ENCODE data around the gene SLC6A18.
"Not testable (repeated sequence)": the region's sequence is repeated elsewhere in the genome, so short reads cannot be mapped to it uniquely, and the experiment has no call there.

The SLC6A18 gene

DNA sequence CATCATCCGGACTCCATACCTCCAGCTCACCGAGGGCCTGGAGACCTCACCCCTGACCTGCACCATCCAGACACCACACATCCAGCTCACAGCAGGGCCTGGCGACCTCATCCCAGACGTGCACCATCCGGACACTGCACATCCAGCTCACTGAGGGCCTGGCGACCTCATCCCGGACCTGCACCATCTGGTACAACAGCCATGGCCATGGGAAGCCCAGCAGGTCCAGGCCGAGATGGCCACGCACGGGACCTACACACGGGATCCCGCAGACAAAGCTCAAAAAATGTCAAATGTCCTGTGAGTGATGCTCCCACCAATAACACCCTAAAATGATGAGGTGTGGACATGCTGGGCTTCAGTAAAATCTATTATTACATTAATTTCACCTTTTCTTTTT is 60.0 kb downstream of the SLC6A18 start:
- H3K9me3 ChIP-seq = peaks cover 12% of the 10 kb centered on the region

DNA sequence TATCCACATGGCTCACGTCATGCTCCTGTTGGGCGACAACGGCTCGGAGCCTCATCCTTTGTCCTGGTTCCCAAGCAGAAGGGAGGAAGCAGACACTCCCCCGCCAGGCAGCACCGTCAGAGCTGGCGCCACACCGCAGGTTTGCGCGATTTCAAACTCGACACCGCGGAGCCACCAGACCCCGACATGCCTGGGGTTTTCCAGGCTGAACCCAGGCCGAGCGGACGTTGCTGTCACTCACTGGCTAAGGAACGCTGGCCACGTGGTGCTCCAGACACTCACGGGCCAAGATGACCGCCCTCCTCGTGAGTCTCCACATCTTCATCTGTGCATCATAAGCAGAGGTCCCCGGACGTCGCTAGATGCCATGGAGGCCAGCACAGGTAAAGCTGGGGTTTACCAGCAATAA is 60.7 kb downstream of the SLC6A18 start:
- H3K9me3 ChIP-seq = peaks cover 12% of the 10 kb centered on the region
- no peak overlapping the region for H3K27ac ChIP-seq
- no peak overlapping the region for H3K4me3 ChIP-seq
- H3K4me2 ChIP-seq = no peak overlapping the region
- H3K27me3 ChIP-seq = no peaks in the 10 kb centered on the region
- H4K20me1 ChIP-seq = peaks cover 100% of the 10 kb centered on the region
- no peak for TF ChIP-seq Cebpa-rat (IDR thresholded peaks at IDR 0.05)
- no peaks in the 10 kb centered on the region for H3K4me1 ChIP-seq
- peaks cover 98% of the 10 kb centered on the region for H3K36me3 ChIP-seq
- no peak overlapping the region for H3K9ac ChIP-seq

More for the DNA sequence above, 60.0 kb downstream of the SLC6A18 start:
- peaks cover 100% of the 10 kb centered on the region for H4K20me1 ChIP-seq
- H3K36me3 ChIP-seq = peaks cover 98% of the 10 kb centered on the region
- no peaks in the 10 kb centered on the region for H3K4me1 ChIP-seq
- no peaks in the 10 kb centered on the region for H3K27me3 ChIP-seq
- no peak overlapping the region for H3K4me3 ChIP-seq
- no peak for TF ChIP-seq Cebpa-rat (IDR thresholded peaks at IDR 0.05)
- H3K27ac ChIP-seq = no peak overlapping the region
- no peak overlapping the region for H3K9ac ChIP-seq
- no peak overlapping the region for H3K4me2 ChIP-seq

DNA sequence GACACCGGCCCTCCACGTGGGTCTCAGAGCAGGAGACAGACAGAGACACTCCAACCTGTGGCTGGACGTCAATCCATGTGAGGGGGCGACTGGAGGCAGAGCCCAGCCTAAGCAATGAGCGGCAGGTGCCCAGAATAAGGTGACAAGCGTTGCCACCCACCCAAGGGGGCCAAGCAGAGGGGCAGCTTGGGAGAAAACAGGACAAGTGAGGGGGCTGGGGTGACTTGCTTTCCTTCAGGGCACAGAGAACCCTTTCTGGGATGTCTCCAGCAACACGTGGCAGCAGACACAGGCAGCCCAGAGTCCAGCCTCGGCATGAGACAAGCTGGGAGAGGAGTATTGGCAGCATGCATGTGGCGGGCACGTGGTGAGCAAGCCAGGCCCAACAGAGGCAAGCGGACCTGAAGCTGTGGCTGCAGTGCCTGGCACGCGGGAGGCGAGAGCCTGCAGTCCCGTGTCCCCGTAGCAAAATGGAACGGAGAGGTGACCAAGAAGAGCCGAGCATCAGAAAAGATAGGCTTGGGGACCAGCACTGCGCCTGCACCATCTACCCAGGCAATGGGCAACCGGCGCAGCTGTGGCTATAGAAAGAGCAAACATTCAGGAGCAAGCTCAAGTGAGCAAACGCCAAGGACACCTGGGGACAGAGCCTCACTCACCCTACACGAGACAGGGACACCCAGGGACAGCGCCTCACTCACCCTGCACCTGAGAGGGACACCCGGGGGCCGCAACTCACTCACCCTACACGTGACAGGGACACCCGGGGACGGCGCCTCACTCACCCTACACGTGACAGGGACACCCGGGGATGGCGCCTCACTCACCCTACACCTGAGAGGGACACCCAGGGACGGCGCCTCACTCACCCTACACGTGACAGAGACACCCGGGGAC is 63.5 kb downstream of the SLC6A18 start:
- Histone ChIP-seq H4K20me1 (peaks cover 100% of the 10 kb centered on the region), H3K9ac (no peak overlapping the region), H3K4me3 (no peak overlapping the region), H3K4me2 (no peak overlapping the region), H3K4me1 (peaks cover 24% of the 10 kb centered on the region), H3K27me3 (no peaks in the 10 kb centered on the region), H3K27ac (no peak overlapping the region), H3K36me3 (peaks cover 91% of the 10 kb centered on the region), H3K9me3 (peaks cover 12% of the 10 kb centered on the region)
- TF ChIP-seq Cebpa-rat (IDR thresholded peaks at IDR 0.05) = no peak

DNA sequence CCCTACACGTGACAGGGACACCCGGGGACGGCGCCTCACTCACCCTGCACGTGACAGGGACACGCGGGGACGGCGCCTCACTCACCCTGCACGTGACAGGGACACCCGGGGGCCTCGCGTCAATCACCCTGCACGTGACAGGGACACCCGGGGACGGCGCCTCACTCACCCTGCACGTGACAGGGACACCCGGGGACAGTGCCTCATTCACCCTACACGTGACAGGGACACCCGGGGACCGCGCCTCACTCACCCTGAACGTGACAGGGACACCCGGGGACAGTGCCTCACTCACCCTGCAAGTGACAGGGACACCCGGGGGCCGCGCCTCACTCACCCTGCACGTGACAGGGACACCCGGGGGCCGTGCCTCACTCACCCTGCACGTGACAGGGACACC is 64.4 kb downstream of the SLC6A18 start:
- H3K4me2 ChIP-seq, H3K27ac ChIP-seq, H3K27me3 ChIP-seq, H3K4me3 ChIP-seq, H3K9ac ChIP-seq: not testable (repeated sequence)
- peaks cover 33% of the 10 kb centered on the region for H3K4me1 ChIP-seq
- H4K20me1 ChIP-seq = peaks cover 95% of the 10 kb centered on the region
- peaks cover 12% of the 10 kb centered on the region for H3K9me3 ChIP-seq
- H3K36me3 ChIP-seq = peaks cover 84% of the 10 kb centered on the region

DNA sequence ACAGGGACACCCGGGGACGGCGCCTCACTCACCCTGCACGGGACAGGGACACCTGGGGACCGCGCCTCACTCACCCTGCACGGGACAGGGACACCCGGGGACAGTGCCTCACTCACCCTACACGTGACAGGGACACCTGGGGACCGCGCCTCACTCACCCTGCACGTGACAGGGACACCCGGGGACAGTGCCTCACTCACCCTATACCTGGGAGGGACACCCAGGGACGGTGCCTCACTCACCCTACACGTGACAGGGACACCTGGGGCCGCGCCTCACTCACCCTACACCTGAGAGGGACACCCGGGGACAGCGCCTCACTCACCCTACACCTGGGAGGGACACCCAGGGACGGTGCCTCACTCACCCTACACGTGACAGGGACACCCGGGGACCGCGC is 65.8 kb downstream of the SLC6A18 start:
- not testable (repeated sequence) for H3K4me2 ChIP-seq, H3K9ac ChIP-seq, H3K4me3 ChIP-seq, H3K27me3 ChIP-seq, H3K27ac ChIP-seq
- peaks cover 70% of the 10 kb centered on the region for H3K36me3 ChIP-seq
- peaks cover 41% of the 10 kb centered on the region for H3K4me1 ChIP-seq
- peaks cover 81% of the 10 kb centered on the region for H4K20me1 ChIP-seq
- H3K9me3 ChIP-seq = peaks cover 12% of the 10 kb centered on the region

DNA sequence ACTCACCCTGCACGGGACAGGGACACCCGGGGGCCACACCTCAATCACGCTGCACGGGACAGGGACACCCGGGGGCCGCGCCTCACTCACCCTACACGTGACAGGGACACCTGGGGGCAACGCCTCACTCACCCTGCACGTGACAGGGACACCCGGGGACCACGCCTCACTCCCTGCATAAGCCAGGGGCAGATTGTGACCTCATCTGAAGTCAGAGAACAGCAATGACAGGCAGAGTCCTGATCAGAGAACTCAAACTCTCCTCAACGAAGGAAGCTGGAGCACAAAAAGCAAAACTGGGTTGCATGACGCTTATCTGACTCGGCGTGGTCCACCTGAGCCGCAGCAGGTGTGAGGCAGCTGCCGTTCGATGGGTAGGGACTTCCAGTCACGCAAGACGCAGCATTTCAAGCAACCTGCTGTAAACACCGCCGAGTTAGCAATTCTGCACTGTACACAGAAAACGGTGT is 66.5 kb downstream of the SLC6A18 start:
- Histone ChIP-seq H3K4me2 (peak overlapping the region; percentile 100), H3K9me3 (peaks cover 12% of the 10 kb centered on the region), H3K27ac (peak overlapping the region; percentile 89; the same call in 1 of the 2 replicates), H3K4me1 (peaks cover 48% of the 10 kb centered on the region), H3K27me3 (no peaks in the 10 kb centered on the region), H3K4me3 (peak overlapping the region; percentile 74), H4K20me1 (peaks cover 74% of the 10 kb centered on the region), H3K9ac (peak overlapping the region; percentile 88; the same call in 1 of the 2 replicates), H3K36me3 (peaks cover 64% of the 10 kb centered on the region)
- no peak for TF ChIP-seq Cebpa-rat (IDR thresholded peaks at IDR 0.05)

DNA sequence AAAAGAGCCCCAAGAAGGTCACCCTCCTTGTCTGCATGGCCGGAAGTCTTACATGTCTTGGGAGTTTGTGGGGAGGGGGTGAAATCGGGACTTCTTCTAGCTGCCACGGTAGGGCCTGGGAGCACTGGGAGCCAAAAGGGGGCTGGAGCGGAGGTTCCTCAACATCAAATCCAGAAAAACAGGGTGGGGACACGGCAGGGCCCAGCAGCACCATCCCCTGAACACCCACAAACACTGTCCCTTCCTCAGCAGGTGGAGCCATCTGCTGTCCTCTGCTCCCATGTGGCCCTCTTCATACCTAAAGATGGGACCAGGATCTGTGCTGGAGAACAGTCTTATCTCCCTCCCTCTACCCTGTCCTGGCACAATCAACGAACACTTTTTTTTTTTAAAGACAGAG is 67.0 kb downstream of the SLC6A18 start:
- H3K9me3 ChIP-seq = peaks cover 12% of the 10 kb centered on the region
- peak overlapping the region; percentile 100 for H3K4me2 ChIP-seq
- peak overlapping the region; percentile 89; the same call in 1 of the 2 replicates for H3K27ac ChIP-seq
- no peaks in the 10 kb centered on the region for H3K27me3 ChIP-seq
- TF ChIP-seq Cebpa-rat (IDR thresholded peaks at IDR 0.05) = no peak
- H3K4me1 ChIP-seq = peaks cover 53% of the 10 kb centered on the region
- H3K9ac ChIP-seq = peak overlapping the region; percentile 88
- H4K20me1 ChIP-seq = peaks cover 69% of the 10 kb centered on the region
- H3K36me3 ChIP-seq = peaks cover 59% of the 10 kb centered on the region
- H3K4me3 ChIP-seq = peak overlapping the region; percentile 74

DNA sequence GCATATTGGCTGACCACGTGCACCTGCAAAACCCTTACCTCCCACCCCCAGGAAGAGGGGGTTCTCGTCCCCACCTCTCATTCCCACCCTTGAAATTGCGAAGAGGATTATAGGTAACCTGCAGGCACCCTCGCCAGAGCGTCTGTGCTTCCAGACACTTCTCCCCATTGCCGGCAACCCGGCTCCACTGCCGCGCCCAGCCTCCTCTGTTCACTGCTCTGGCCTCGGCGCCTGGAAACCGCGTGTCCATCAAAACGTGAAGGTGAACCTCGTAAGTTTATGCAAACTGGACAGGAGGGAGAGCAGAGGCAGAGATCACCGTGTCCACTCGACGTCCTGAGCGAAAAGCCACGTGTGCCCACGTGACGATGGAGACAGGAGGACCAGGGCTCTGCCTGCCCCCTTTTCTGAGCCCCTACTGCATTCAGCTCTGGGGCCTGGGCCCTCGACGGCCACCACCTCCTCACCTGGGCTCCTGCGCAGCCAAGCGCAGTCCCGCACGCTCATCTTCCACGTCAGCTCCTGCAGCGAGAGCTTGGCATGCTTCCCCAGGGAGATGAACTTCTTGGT is 67.8 kb downstream of the SLC6A18 start:
- no peak for TF ChIP-seq Cebpa-rat (IDR thresholded peaks at IDR 0.05)
- peak overlapping the region; percentile 100 for H3K4me2 ChIP-seq
- no peaks in the 10 kb centered on the region for H3K27me3 ChIP-seq
- peak overlapping the region; percentile 89 for H3K27ac ChIP-seq
- peak overlapping the region; percentile 74 for H3K4me3 ChIP-seq
- peak overlapping the region; percentile 88 for H3K9ac ChIP-seq
- peaks cover 12% of the 10 kb centered on the region for H3K9me3 ChIP-seq
- peaks cover 61% of the 10 kb centered on the region for H4K20me1 ChIP-seq
- peaks cover 61% of the 10 kb centered on the region for H3K4me1 ChIP-seq
- peaks cover 51% of the 10 kb centered on the region for H3K36me3 ChIP-seq

DNA sequence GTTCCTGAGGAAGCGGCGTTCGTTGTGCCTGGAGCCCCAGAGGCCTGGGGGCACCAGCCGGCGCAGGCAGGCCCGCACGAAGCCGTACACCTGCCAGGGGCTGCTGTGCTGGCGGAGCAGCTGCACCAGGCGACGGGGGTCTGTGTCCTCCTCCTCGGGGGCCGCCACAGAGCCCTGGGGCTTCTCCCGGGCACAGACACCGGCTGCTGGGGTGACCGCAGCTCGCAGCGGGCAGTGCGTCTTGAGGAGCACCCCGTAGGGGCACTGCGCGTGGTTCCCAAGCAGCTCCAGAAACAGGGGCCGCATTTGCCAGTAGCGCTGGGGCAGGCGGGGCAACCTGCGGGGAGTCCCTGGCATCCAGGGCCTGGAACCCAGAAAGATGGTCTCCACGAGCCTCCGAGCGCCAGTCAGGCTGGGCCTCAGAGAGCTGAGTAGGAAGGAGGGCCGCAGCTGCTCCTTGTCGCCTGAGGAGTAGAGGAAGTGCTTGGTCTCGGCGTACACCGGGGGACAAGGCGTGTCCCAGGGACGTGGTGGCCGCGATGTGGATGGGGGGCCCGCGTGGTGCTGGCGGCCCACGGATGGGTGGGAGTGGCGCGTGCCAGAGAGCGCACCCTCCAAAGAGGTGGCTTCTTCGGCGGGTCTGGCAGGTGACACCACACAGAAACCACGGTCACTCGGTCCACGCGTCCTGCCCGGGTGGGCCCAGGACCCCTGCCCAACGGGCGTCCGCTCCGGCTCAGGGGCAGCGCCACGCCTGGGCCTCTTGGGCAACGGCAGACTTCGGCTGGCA is 68.4 kb downstream of the SLC6A18 start:
- Histone ChIP-seq H3K4me2 (peak overlapping the region; percentile 100), H3K36me3 (peaks cover 44% of the 10 kb centered on the region), H3K27me3 (no peaks in the 10 kb centered on the region), H3K9me3 (peaks cover 6% of the 10 kb centered on the region), H3K4me3 (peak overlapping the region; percentile 74), H3K4me1 (peaks cover 68% of the 10 kb centered on the region), H4K20me1 (peaks cover 54% of the 10 kb centered on the region), H3K9ac (peak overlapping the region; percentile 88), H3K27ac (peak overlapping the region; percentile 89)
- no peak for TF ChIP-seq Cebpa-rat (IDR thresholded peaks at IDR 0.05)

Data from BLaER1 (cell line).